Endothelial cell of umbilical vein (primary cell): ENCODE results near the gene KAZN.

Experiments used
- CTCF ChIP-seq, 2 donors: IDR thresholded peaks; 1 replicate in 1 of 2; 2 replicates in 1 of 2; pipeline ENCODE4 v1.5.1; 2011; ENCODE audit warnings: low read length in 2 of 2, mild to moderate bottlenecking in 2 of 2, moderate library complexity in 2 of 2, control low read depth in 1 of 2, inconsistent platforms in 1 of 2, low read depth in 1 of 2; ENCODE audit not compliant: insufficient read depth in 1 of 2; ENCODE audit errors: extremely low read depth in 1 of 2
- EZH2 ChIP-seq: IDR thresholded peaks from 2 replicates; pipeline ENCODE4 v1.6.1; 2012; ENCODE audit warnings: borderline replicate concordance, low read depth, mild to moderate bottlenecking, moderate library complexity, low read length, inconsistent platforms; ENCODE audit not compliant: severe bottlenecking
- JUN ChIP-seq: IDR thresholded peaks from 2 replicates; pipeline ENCODE4 v1.6.1; 2011; ENCODE audit warnings: borderline replicate concordance, low read depth; ENCODE audit not compliant: insufficient read length, insufficient read depth
- POLR2A ChIP-seq: IDR thresholded peaks from 2 replicates; pipeline ENCODE4 v1.6.1; 2012; ENCODE audit warnings: low read depth, mild to moderate bottlenecking, control low read depth, low read length

- TF ChIP-seq POLR2A (no peak), EZH2 (no peak), JUN (no peak), CTCF (IDR thresholded peaks at IDR 0.05; ENCODE audit: extremely low read depth in 1 of 2, insufficient read depth in 1 of 2, low read depth in 1 of 2, low read length in 2 of 2) (no peak)
Measured at GRCh38 chr1:15095496-15095875, 497.0 kb downstream of the KAZN start.
